Epithelial cell of proximal tubule (primary cell): ENCODE data around the gene TUBA3E. TPM values are rescaled to one million over a fixed set of nuclear protein-coding genes. Genes with fewer than 3 reads are reported as not detected.
A peak's percentile ranks its signal among the peaks of the same experiment; 100 is the strongest.
"Not testable (repeated sequence)": the region's sequence is repeated elsewhere in the genome, so short reads cannot be mapped to it uniquely, and the experiment has no call there.

Experiments used
- DNase-seq: peaks from one replicate; pipeline ENCODE4 v3.0.0-alpha.2; 2011; ENCODE audit warnings: low read depth
- H3K4me3 ChIP-seq: 2 replicates; pipeline ENCODE4 v1.5.1; 2011; ENCODE audit warnings: low read depth, mild to moderate bottlenecking, low read length
- CTCF ChIP-seq: conservative IDR thresholded peaks from 2 replicates; pipeline ENCODE4 v1.5.1; 2012; ENCODE audit warnings: low read depth, mild to moderate bottlenecking, low read length
- total RNA-seq: library from RNA; depleted of rRNA; stranded (reverse); fragments of >200 nt; gene quantifications from 2 replicates; pipeline ENCODE4 v1.2.3, GENCODE V29; 2015

TUBA3E gene
- total RNA-seq, 1 donor from 2014 or later: not detected

GRCh38 chr2:130187268-130187667 lies 11.0 kb downstream of the TUBA3E start:
- no peak for TF ChIP-seq CTCF
- no peak overlapping the region for H3K4me3 ChIP-seq

GRCh38 chr2:130186391-130186790 lies 11.8 kb downstream of the TUBA3E start:
- TF ChIP-seq CTCF: no peak
- DNase-seq: no peak
- no peak overlapping the region for H3K4me3 ChIP-seq

More at GRCh38 chr2:130187268-130187667, 11.0 kb downstream of the TUBA3E start:
- DNase-seq: no peak

GRCh38 chr2:130185896-130186295 lies 12.3 kb downstream of the TUBA3E start:
- no peak overlapping the region for H3K4me3 ChIP-seq
- no peak for TF ChIP-seq CTCF
- DNase-seq: no peak

- no peak for TF ChIP-seq CTCF
Measured at GRCh38 chr2:130185436-130185835, 12.8 kb downstream of the TUBA3E start.

GRCh38 chr2:130183512-130184373 lies 14.5 kb downstream of the TUBA3E start:
- DNase-seq: no peak
- H3K4me3 ChIP-seq: peak overlapping the region; percentile 94
- TF ChIP-seq CTCF: no peak

More at GRCh38 chr2:130185436-130185835, 12.8 kb downstream of the TUBA3E start:
- H3K4me3 ChIP-seq: no peak overlapping the region
- no peak for DNase-seq

- H3K4me3 ChIP-seq: peak overlapping the region; percentile 94
- DNase-seq: not testable (repeated sequence)
Measured at GRCh38 chr2:130182826-130183511, 15.3 kb downstream of the TUBA3E start.

- TF ChIP-seq CTCF: peak; percentile 58
- peak within 1 kb of the TSS; percentile 94 for H3K4me3 ChIP-seq
- DNase-seq: not testable (repeated sequence)
Measured at GRCh38 chr2:130181880-130182682, 16.2 kb downstream of the TUBA3E start, which contains the start of gene MZT2B. Gene MZT2B (plus strand): TSS chr2:130182262. CDS start chr2:130182283, 21 bp downstream.
